Astrocyte of the spinal cord (primary cell): ENCODE data around the gene PPP1R18.
"Not testable (repeated sequence)": the region's sequence is repeated elsewhere in the genome, so short reads cannot be mapped to it uniquely, and the experiment has no call there.

Experiments
- DNase-seq: peaks from one replicate; pipeline ENCODE4 v3.0.0; 2011; ENCODE audit warnings: low read depth, low spot score
- H3K4me3 ChIP-seq: 2 replicates; pipeline ENCODE4 v1.5.1; 2011; ENCODE audit warnings: low read depth, mild to moderate bottlenecking, low read length, moderate library complexity
- CTCF ChIP-seq: IDR thresholded peaks from 2 replicates; pipeline ENCODE4 v1.5.1; 2012; ENCODE audit warnings: low read depth, mild to moderate bottlenecking, low read length, inconsistent platforms
- in situ Hi-C: cut with HindIII; loops from 2 replicates; pipeline ENCODE4 v1.10.0; 2017; ENCODE audit warnings: low sequenced_read_pairs

Gene PPP1R18

DNA sequence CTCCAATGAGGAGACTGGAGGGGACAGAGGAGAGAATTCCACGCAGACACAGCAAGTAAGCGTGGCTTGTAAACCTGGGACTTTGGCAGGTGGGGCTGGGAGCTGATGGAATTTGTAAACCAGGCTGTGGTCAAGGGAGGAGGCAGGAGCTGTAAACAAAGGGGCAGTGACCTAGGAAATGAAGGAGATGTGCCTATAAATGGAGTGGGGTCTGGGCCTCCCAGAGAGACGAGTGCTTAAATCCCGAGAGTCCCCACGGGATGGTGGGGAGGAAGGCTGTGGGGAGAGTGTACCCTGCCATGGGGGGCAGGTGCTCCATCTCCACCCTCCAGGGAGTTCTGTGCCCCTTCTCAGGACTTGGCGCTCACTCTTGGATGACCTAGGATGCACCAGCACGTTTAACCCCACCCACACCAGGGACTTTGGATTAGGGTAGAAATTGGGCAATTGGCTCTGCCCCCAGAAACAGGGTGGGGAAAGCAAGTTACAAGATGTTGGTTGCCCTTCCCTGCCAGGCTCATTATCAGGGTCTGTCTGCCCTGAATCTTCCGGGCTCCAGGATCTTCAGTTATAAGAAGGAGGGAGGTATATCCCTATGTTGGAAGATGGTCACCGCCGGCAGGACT, 9.7 kb downstream of the PPP1R18 start:
- H3K4me3 ChIP-seq: no peak overlapping the region
- in situ Hi-C loops: no loop called here
- no peak for DNase-seq
- TF ChIP-seq CTCF: no peak

GRCh38 chr6:30672445-30673253, 13.8 kb downstream of the PPP1R18 start, which contains the start of gene DHX16:
Gene DHX16 (minus strand): TSS chr6:30673006. CDS start chr6:30672841, 165 bp downstream.
- DNase-seq: peak; percentile 98
- in situ Hi-C loops: no loop called here
- H3K4me3 ChIP-seq: peak within 1 kb of the TSS; percentile 94
- TF ChIP-seq CTCF: peak; percentile 90

GRCh38 chr6:30670760-30671527, 15.5 kb downstream of the PPP1R18 start:
- in situ Hi-C loops: no loop called here
- H3K4me3 ChIP-seq: no peak overlapping the region
- no peak for DNase-seq

GRCh38 chr6:30666300-30666699, 20.1 kb downstream of the PPP1R18 start:
- H3K4me3 ChIP-seq, DNase-seq, in situ Hi-C loops: not testable (repeated sequence)

More at GRCh38 chr6:30670760-30671527, 15.5 kb downstream of the PPP1R18 start:
- peak; percentile 22 for TF ChIP-seq CTCF

DNA sequence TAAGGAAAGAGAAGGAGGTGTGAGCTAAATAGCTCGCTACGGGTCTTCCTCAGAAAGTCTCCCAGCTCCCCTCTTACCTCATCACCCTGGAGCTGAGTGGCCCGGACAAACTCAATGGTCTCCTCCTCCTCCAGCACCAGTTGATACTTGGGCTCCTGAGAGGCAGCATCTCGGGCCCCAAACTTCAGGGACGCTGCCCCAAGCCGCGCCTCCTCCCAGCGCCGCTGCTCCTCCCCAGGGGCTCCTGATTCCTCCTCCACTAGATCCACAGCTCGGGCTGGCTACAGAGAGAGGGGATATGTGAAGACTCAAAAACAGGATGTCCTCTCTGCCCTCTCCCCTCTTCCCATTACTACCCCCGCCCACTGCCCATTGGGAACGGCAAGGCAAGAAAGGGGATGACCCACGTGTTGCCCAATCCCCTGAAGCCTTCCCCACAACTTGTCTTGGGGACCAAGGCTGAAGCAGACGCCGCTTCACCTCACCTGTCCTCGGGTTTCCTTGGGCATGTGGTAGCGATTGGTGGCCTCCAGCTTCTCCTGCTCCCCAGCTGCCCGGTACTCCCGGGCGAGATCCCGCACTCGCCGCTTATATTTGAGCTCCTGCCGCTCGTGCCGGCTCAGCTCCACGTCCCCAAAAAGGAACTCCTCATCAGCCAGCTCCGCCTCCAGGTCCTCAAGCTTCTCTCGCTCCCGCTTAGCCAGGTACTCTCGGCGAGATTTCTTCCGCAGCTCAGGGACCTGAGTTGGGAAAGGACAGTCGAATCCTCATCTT, 21.3 kb downstream of the PPP1R18 start:
- TF ChIP-seq CTCF: no peak
- no peak for DNase-seq
- H3K4me3 ChIP-seq: no peak overlapping the region
- in situ Hi-C loops: no loop called here

DNA sequence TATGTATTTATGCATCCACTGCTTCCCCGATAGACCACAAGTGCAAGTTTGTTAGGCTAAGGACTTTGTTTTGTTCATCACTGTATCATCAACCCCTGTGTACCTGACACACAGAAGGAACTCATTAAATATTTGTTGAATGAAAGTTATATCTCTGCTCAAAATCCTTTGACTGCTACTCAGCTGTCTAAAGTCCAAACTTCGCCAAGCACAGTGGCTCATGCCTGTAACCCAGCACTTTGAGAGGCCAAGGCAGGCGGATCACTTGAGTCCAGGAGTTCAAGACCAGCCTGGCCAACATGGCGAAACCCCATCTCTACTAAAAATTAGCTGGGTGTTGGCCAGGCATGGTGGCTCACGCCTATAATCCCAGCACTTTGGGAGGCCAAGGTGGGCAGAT, 28.5 kb downstream of the PPP1R18 start:
- DNase-seq, H3K4me3 ChIP-seq, in situ Hi-C loops: not testable (repeated sequence)

GRCh38 chr6:30657454-30657853, 29.0 kb downstream of the PPP1R18 start:
- H3K4me3 ChIP-seq: no peak overlapping the region
- no peak for DNase-seq
- in situ Hi-C loops: no loop called here
- TF ChIP-seq CTCF: no peak
